GM18519 (cell line): ENCODE results near the gene WDR20.
"Not testable (repeated sequence)": the region's sequence is repeated elsewhere in the genome, so short reads cannot be mapped to it uniquely, and the experiment has no call there.

Source experiments
- ATAC-seq: cut with Tn5 transposase; IDR thresholded peaks from one replicate; pipeline ENCODE4 v1.9.1; 2021; ENCODE audit warnings: mild to moderate bottlenecking, moderate library complexity; ENCODE audit not compliant: unreplicated experiment, low FRiP score

The WDR20 gene

GRCh38 chr14:102231476-102232347 lies 92.0 kb downstream of the WDR20 start:
- no peak for ATAC-seq

GRCh38 chr14:102232348-102232625 lies 92.6 kb downstream of the WDR20 start:
- ATAC-seq: no peak

GRCh38 chr14:102233081-102233480 lies 93.4 kb downstream of the WDR20 start:
- no peak for ATAC-seq

GRCh38 chr14:102234331-102235264 lies 94.9 kb downstream of the WDR20 start:
- ATAC-seq: no peak

- ATAC-seq: peak; percentile 58
Measured at GRCh38 chr14:102235275-102235897, 95.7 kb downstream of the WDR20 start.

GRCh38 chr14:102236026-102236425 lies 96.3 kb downstream of the WDR20 start:
- no peak for ATAC-seq

GRCh38 chr14:102238131-102238530 lies 98.4 kb downstream of the WDR20 start:
- ATAC-seq: no peak

GRCh38 chr14:102238766-102239165 lies 99.1 kb downstream of the WDR20 start:
- no peak for ATAC-seq

- ATAC-seq: no peak
Measured at GRCh38 chr14:102239231-102239630, 99.5 kb downstream of the WDR20 start.

GRCh38 chr14:102240481-102240880 lies 100.8 kb downstream of the WDR20 start:
- not testable (repeated sequence) for ATAC-seq

GRCh38 chr14:102241147-102241546 lies 101.5 kb downstream of the WDR20 start:
- ATAC-seq: no peak

- not testable (repeated sequence) for ATAC-seq
Measured at GRCh38 chr14:102243795-102244194, 104.1 kb downstream of the WDR20 start.

- ATAC-seq: no peak
Measured at GRCh38 chr14:102246071-102246470, 106.4 kb downstream of the WDR20 start.

GRCh38 chr14:102248121-102248520 lies 108.4 kb downstream of the WDR20 start:
- no peak for ATAC-seq

- ATAC-seq: no peak
Measured at GRCh38 chr14:102249041-102249440, 109.3 kb downstream of the WDR20 start.

- no peak for ATAC-seq
Measured at GRCh38 chr14:102249981-102250380, 110.3 kb downstream of the WDR20 start.

GRCh38 chr14:102250636-102251035 lies 110.9 kb downstream of the WDR20 start:
- ATAC-seq: no peak

- no peak for ATAC-seq
Measured at GRCh38 chr14:102251161-102251560, 111.5 kb downstream of the WDR20 start.

GRCh38 chr14:102252834-102253801 lies 113.4 kb downstream of the WDR20 start:
- no peak for ATAC-seq
